Lower leg skin (tissue), 3 donors: ENCODE results near the gene C11orf21.

Experiments
- CTCF ChIP-seq, 3 donors: fragments of 450-650 bp; IDR thresholded peaks; one replicate each; pipeline ENCODE4 v1.5.1; 2016; ENCODE audit warnings: antibody characterized with exemption in 3 of 3, mild to moderate bottlenecking in 3 of 3, moderate library complexity in 2 of 3
- POLR2A ChIP-seq, 2 donors: fragments of 450-650 bp; IDR thresholded peaks; one replicate each; pipeline ENCODE4 v1.6.1; 2016 to 2017; ENCODE audit warnings: antibody characterized with exemption in 2 of 2, mild to moderate bottlenecking in 1 of 2, moderate library complexity in 1 of 2

- TF ChIP-seq CTCF (IDR thresholded peaks at IDR 0.05) (no peak), POLR2A (IDR thresholded peaks at IDR 0.05) (no peak)
Observed at GRCh38 chr11:2301631-2302305, at the start of gene C11orf21, which contains the start of gene TSPAN32.
